HG03521 (cell line): ENCODE data around the gene MCRIP2.
A peak's percentile ranks its signal among the peaks of the same experiment; 100 is the strongest.
"Not testable (repeated sequence)": the region's sequence is repeated elsewhere in the genome, so short reads cannot be mapped to it uniquely, and the experiment has no call there.

Experiments
- ATAC-seq: cut with Tn5 transposase; IDR thresholded peaks from one replicate; pipeline ENCODE4 v1.9.1; 2021; ENCODE audit warnings: mild to moderate bottlenecking, moderate library complexity; ENCODE audit not compliant: unreplicated experiment

Gene MCRIP2

GRCh38 chr16:641326-642188 lies at the start of gene MCRIP2:
Gene MCRIP2 (plus strand): TSS chr16:641828. CDS start chr16:641992, 164 bp downstream.
- peak; percentile 41 for ATAC-seq

- no peak for ATAC-seq
Observed at GRCh38 chr16:591892-592517, 49.6 kb upstream of the MCRIP2 start.

- ATAC-seq, result no peak
Observed at GRCh38 chr16:592518-593306, 48.9 kb upstream of the MCRIP2 start.

- no peak for ATAC-seq
Observed at GRCh38 chr16:593406-593805, 48.2 kb upstream of the MCRIP2 start.

GRCh38 chr16:593807-594206 lies 47.8 kb upstream of the MCRIP2 start:
- ATAC-seq, result no peak

GRCh38 chr16:595094-595528 lies 46.5 kb upstream of the MCRIP2 start:
- ATAC-seq, result no peak

- ATAC-seq, result no peak
Observed at GRCh38 chr16:595942-596735, 45.5 kb upstream of the MCRIP2 start.

GRCh38 chr16:596736-597060 lies 44.9 kb upstream of the MCRIP2 start:
- ATAC-seq, result no peak

- ATAC-seq, result not testable (repeated sequence)
Observed at GRCh38 chr16:597655-598054, 44.0 kb upstream of the MCRIP2 start.

- ATAC-seq, result no peak
Observed at GRCh38 chr16:598823-599739, 42.5 kb upstream of the MCRIP2 start.

- ATAC-seq, result no peak
Observed at GRCh38 chr16:600781-601180, 40.8 kb upstream of the MCRIP2 start.

GRCh38 chr16:603933-604332 lies 37.7 kb upstream of the MCRIP2 start:
- no peak for ATAC-seq

- no peak for ATAC-seq
Observed at GRCh38 chr16:606656-607307, 34.8 kb upstream of the MCRIP2 start.

- no peak for ATAC-seq
Observed at GRCh38 chr16:608019-608418, 33.6 kb upstream of the MCRIP2 start.

- ATAC-seq, result no peak
Observed at GRCh38 chr16:609316-609715, 32.3 kb upstream of the MCRIP2 start.

GRCh38 chr16:609984-610383 lies 31.6 kb upstream of the MCRIP2 start:
- ATAC-seq, result no peak

- no peak for ATAC-seq
Observed at GRCh38 chr16:610513-611381, 30.9 kb upstream of the MCRIP2 start.

- ATAC-seq, result no peak
Observed at GRCh38 chr16:615122-615521, 26.5 kb upstream of the MCRIP2 start.
